Stomach (tissue), 9 donors: ENCODE results near the gene SLAMF1. TPM values are rescaled to one million over a fixed set of nuclear protein-coding genes. Genes with fewer than 3 reads are reported as not detected.
A peak's percentile ranks its signal among the peaks of the same experiment; 100 is the strongest.

Source experiments
- DNase-seq, 2 donors: peaks; one replicate each; pipeline versions ENCODE4 v3.0.0 to v3.0.0-alpha.2; 2013 to 2019
- H3K27ac ChIP-seq, 5 donors: fragments of 200-600 bp in 4 of 5; sonication (generic) in 4 of 5; one replicate each; pipeline ENCODE4 v1.5.1; 2013 to 2019; ENCODE audit warnings: mild to moderate bottlenecking in 1 of 5, moderate library complexity in 1 of 5
- H3K27me3 ChIP-seq, 3 donors: fragments of 200-600 bp; sonication (generic); one replicate each; pipeline ENCODE4 v1.5.1; 2017 to 2019; ENCODE audit warnings: mixed run types in 1 of 3
- H3K36me3 ChIP-seq, 4 donors: fragments of 200-600 bp; sonication (generic); 1 replicate in 3 of 4; 2 replicates in 1 of 4; pipeline ENCODE4 v1.5.1; 2016 to 2019
- H3K4me1 ChIP-seq, 4 donors: fragments of 200-600 bp; sonication (generic); one replicate each; pipeline ENCODE4 v1.5.1; 2016 to 2019
- H3K4me3 ChIP-seq, 4 donors: fragments of 200-600 bp; sonication (generic) in 3 of 4; one replicate each; pipeline ENCODE4 v1.5.1; 2016 to 2019; ENCODE audit warnings: mild to moderate bottlenecking in 1 of 4
- H3K9me3 ChIP-seq, 4 donors: fragments of 200-600 bp; sonication (generic); one replicate each; pipeline ENCODE4 v1.5.1; 2016 to 2019
- CTCF ChIP-seq, 7 experiments: fragments of 450-650 bp in 4 of 7; fragments of 200-600 bp in 3 of 7; sonication (generic) in 3 of 7; IDR thresholded peaks; one replicate each; pipeline ENCODE4 v1.5.1; 2016 to 2019; ENCODE audit warnings: antibody characterized with exemption in 7 of 7, control low read depth in 2 of 7, mild to moderate bottlenecking in 1 of 7
- EP300 ChIP-seq: sonication (generic); formaldehyde crosslinking; IDR thresholded peaks from one replicate; pipeline ENCODE4 v1.6.1; 2017; ENCODE audit warnings: antibody characterized with exemption
- POLR2A ChIP-seq, 4 donors: fragments of 450-650 bp; IDR thresholded peaks; one replicate each; pipeline ENCODE4 v1.6.1; 2016; ENCODE audit warnings: antibody characterized with exemption in 4 of 4, control low read depth in 2 of 4, mild to moderate bottlenecking in 1 of 4, moderate library complexity in 1 of 4
- POLR2AphosphoS5 ChIP-seq, 3 donors: sonication (generic); formaldehyde crosslinking; IDR thresholded peaks; one replicate each; pipeline ENCODE4 v1.6.1; 2016; ENCODE audit warnings: antibody characterized with exemption in 3 of 3
- WGBS, 5 donors: extraction: QIAGEN DNeasy Blood & Tissue Kit in 3 of 5; methylation state at CpG; one replicate each; pipeline versions ENCODE4 v1.1.5 to v1.1.7; 2013 to 2018; 5-methylcytosine and 5-hydroxymethylcytosine counted together
- intact Hi-C: fragments of 100-400 bp; cut with DNase I; formaldehyde crosslinking; loops from one replicate; pipeline ENCODE4 v1.15.1; 2023; ENCODE audit warnings: low total_unique reads
- polyA plus RNA-seq, 3 donors: library from polyadenylated mRNA; stranded (reverse); fragments of 200-250 nt; gene quantifications; one replicate each; pipeline ENCODE4 v1.2.3, GENCODE V29; 2013
- total RNA-seq, 5 donors: library from RNA; depleted of rRNA; stranded (reverse); fragments of >200 nt; gene quantifications; one replicate each; pipeline versions ENCODE4 v1.1.0 to v1.2.3, GENCODE V29; 2014 to 2016
- donor health status: healthy with polysubstance abuse.
- donor health status: Bipolar disorder and iron deficiency.
- donor health status: healthy.

The SLAMF1 gene
- total and polyA plus RNA-seq, 8 donors: 0.12 to 4.1 (median 0.92) TPM; not detected in 3

- Histone ChIP-seq H3K27me3 (no peaks in the 10 kb centered on the region), H3K27ac (peak overlapping the region in 3 of 5 donors; percentile 7 to 56 (median 7)), H3K4me3 (no peak overlapping the region), H3K36me3 (no peaks in the 10 kb centered on the region), H3K9me3 (no peaks in the 10 kb centered on the region), H3K4me1 (peaks cover 0 to 13% (median 9%) of the 10 kb centered on the region in 4 donors)
- no peak for TF ChIP-seq POLR2AphosphoS5 (IDR thresholded peaks at IDR 0.05)
- TF ChIP-seq CTCF (IDR thresholded peaks at IDR 0.05): no peak
- intact Hi-C loops: no loop called here
- 72 to 82% (median 77%) methylated on average over 3 of the region's 3 CpGs for WGBS, 5 donors
- no peak for DNase-seq
These were observed 8.3 kb downstream of the SLAMF1 start for GRCh38 chr1:160638540-160638857.

DNA sequence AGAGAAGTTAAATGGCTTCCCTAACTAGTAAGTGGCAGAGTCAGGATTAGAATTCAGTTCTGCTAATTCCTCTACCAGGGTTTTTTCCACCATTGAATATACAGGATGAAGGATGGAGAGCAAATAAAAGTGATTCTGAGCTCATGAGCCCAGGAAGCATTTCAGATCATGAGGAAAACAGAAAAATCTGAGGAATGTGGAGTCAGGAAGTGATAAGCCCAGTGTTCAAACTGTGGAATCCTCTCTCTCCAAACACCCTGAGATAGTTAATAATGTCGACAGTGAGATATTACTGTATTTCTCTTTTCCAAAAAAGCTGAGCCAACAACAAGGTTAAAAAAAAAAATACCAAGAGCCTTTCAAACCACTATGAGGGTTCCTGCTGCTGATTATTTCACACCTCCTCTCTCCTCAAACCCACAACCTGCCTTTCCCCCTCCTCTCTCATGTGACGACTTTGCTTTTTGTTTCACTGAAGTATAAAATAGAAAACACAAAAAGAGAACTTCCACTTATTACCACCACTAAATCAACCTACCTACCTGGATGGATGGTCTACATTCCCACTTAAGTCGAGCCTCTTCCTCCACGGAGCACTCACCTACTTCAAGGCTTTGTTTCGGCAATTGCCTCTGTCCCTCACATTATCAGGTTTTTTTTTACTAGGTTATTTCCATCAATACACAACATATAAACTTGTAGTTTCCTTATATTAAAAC, 8.9 kb downstream of the SLAMF1 start:
- Histone ChIP-seq H3K4me1 (peaks cover 0 to 13% (median 9%) of the 10 kb centered on the region in 4 donors), H3K4me3 (no peak overlapping the region), H3K9me3 (no peaks in the 10 kb centered on the region), H3K36me3 (no peaks in the 10 kb centered on the region), H3K27me3 (no peaks in the 10 kb centered on the region), H3K27ac (peak overlapping the region in 3 of 5 donors; percentile 7 to 56 (median 7))
- DNase-seq: peak in 1 of 2 donors; percentile 45
- 64 to 70% (median 69%) methylated on average over 5 of the region's 5 CpGs for WGBS, 5 donors
- intact Hi-C loops: no loop called here
- TF ChIP-seq EP300 (no peak), POLR2A (IDR thresholded peaks at IDR 0.05) (no peak), CTCF (IDR thresholded peaks at IDR 0.05) (no peak)

DNA sequence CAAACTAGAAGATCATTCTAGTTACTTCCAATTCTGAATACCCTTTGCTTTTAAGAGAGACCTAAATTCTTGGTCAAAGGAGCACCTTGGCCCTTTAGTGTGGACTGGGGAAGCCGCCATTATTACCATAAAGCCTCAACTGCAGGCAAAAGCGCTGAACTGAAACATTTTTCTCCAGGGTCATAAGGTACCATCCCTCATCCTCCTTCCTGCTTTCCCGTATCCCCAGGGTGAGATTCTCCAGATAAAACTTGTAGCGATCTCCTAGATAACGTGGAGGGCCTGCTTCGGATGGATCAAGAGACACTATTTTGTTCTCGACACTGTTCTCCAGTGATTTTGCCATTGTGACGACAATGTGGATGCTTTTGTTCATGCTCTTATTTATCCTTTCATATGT, 9.8 kb downstream of the SLAMF1 start:
- H3K36me3 ChIP-seq: no peaks in the 10 kb centered on the region
- 89 to 94% (median 93%) methylated on average over 8 of the region's 8 CpGs for WGBS, 5 donors
- H3K4me3 ChIP-seq: no peak overlapping the region
- DNase-seq: no peak
- no peaks in the 10 kb centered on the region for H3K27me3 ChIP-seq
- H3K27ac ChIP-seq: peak overlapping the region in 1 of 5 donors; percentile 50
- H3K9me3 ChIP-seq: no peaks in the 10 kb centered on the region
- intact Hi-C loops: no loop called here
- no peak for TF ChIP-seq CTCF (IDR thresholded peaks at IDR 0.05)
- TF ChIP-seq EP300: no peak
- no peak for TF ChIP-seq POLR2AphosphoS5 (IDR thresholded peaks at IDR 0.05)
- TF ChIP-seq POLR2A (IDR thresholded peaks at IDR 0.05): no peak
- H3K4me1 ChIP-seq: peaks cover 0 to 13% (median 9%) of the 10 kb centered on the region in 4 donors

- Histone ChIP-seq H3K9me3 (no peaks in the 10 kb centered on the region), H3K36me3 (no peaks in the 10 kb centered on the region), H3K4me3 (no peak overlapping the region), H3K27ac (no peak overlapping the region), H3K4me1 (peaks cover 0 to 13% (median 9%) of the 10 kb centered on the region in 4 donors), H3K27me3 (no peaks in the 10 kb centered on the region)
- 85 to 90% (median 87%) methylated on average over 3 of the region's 3 CpGs for WGBS, 5 donors
- intact Hi-C loops: no loop called here
- TF ChIP-seq EP300: no peak
- no peak for TF ChIP-seq POLR2A (IDR thresholded peaks at IDR 0.05)
- no peak for TF ChIP-seq CTCF (IDR thresholded peaks at IDR 0.05)
- no peak for TF ChIP-seq POLR2AphosphoS5 (IDR thresholded peaks at IDR 0.05)
- no peak for DNase-seq
These were observed 10.3 kb downstream of the SLAMF1 start for GRCh38 chr1:160636547-160636946.
